Measurements from ENCODE around the gene RBM25.

Gene RBM25

GRCh38 chr14:73143003-73143402 is 84.7 kb downstream of the RBM25 start:
- no peak for DNase-seq (ENCODE audit: low spot score)
- TF ChIP-seq CTCF (IDR thresholded peaks at IDR 0.05; ENCODE audit: extremely low read depth, insufficient read depth, missing control alignments), result no peak
- in situ Hi-C loops (cut with MboI; ENCODE audit: low pct_unique_long_range_greater_than_20kb, low sequenced_read_pairs, unreplicated experiment), result no loop called here

GRCh38 chr14:73143617-73144016 is 85.3 kb downstream of the RBM25 start:
- in situ Hi-C loops (cut with MboI; ENCODE audit: low pct_unique_long_range_greater_than_20kb, low sequenced_read_pairs, unreplicated experiment), result no loop called here
- TF ChIP-seq CTCF (IDR thresholded peaks at IDR 0.05; ENCODE audit: extremely low read depth, insufficient read depth, missing control alignments), result no peak
- DNase-seq (ENCODE audit: low spot score), result no peak

GRCh38 chr14:73145371-73145770 is 87.0 kb downstream of the RBM25 start:
- DNase-seq (ENCODE audit: low spot score), result no peak
- in situ Hi-C loops (cut with MboI; ENCODE audit: low pct_unique_long_range_greater_than_20kb, low sequenced_read_pairs, unreplicated experiment), result no loop called here
- no peak for TF ChIP-seq CTCF (IDR thresholded peaks at IDR 0.05; ENCODE audit: extremely low read depth, insufficient read depth, missing control alignments)

GRCh38 chr14:73146111-73146510 is 87.8 kb downstream of the RBM25 start:
- no peak for TF ChIP-seq CTCF (IDR thresholded peaks at IDR 0.05; ENCODE audit: extremely low read depth, insufficient read depth, missing control alignments)
- no peak for DNase-seq (ENCODE audit: low spot score)
- in situ Hi-C loops (cut with MboI; ENCODE audit: low pct_unique_long_range_greater_than_20kb, low sequenced_read_pairs, unreplicated experiment), result no loop called here

GRCh38 chr14:73149753-73150152 is 91.4 kb downstream of the RBM25 start:
- TF ChIP-seq CTCF (IDR thresholded peaks at IDR 0.05; ENCODE audit: extremely low read depth, insufficient read depth, missing control alignments), result no peak
- DNase-seq (ENCODE audit: low spot score), result no peak
- in situ Hi-C loops (cut with MboI; ENCODE audit: low pct_unique_long_range_greater_than_20kb, low sequenced_read_pairs, unreplicated experiment), result no loop called here

GRCh38 chr14:73153272-73153671 is 94.9 kb downstream of the RBM25 start:
- in situ Hi-C loops (cut with MboI; ENCODE audit: low pct_unique_long_range_greater_than_20kb, low sequenced_read_pairs, unreplicated experiment), result no loop called here
- no peak for DNase-seq (ENCODE audit: low spot score)
- no peak for TF ChIP-seq CTCF (IDR thresholded peaks at IDR 0.05; ENCODE audit: extremely low read depth, insufficient read depth, missing control alignments)

GRCh38 chr14:73162251-73162650 is 103.9 kb downstream of the RBM25 start:
- TF ChIP-seq CTCF (IDR thresholded peaks at IDR 0.05; ENCODE audit: extremely low read depth, insufficient read depth, missing control alignments), result no peak
- DNase-seq (ENCODE audit: low spot score), result no peak
- in situ Hi-C loops (cut with MboI; ENCODE audit: low pct_unique_long_range_greater_than_20kb, low sequenced_read_pairs, unreplicated experiment), result no loop called here

All from GM13977 (cell line).